Neural progenitor cell (in vitro differentiated cells): Measurements from ENCODE around the gene SIGMAR1.

Source experiments
- EZH2 ChIP-seq: fragments of 200-600 bp; sonication (generic); IDR thresholded peaks from 2 replicates; pipeline ENCODE4 v1.6.1; 2017; ENCODE audit warnings: antibody characterized with exemption, mild to moderate bottlenecking, moderate library complexity
- TF ChIP-seq, protein P1 (sequence below): fragments of 200-600 bp; sonication (generic); IDR thresholded peaks from 2 replicates; pipeline ENCODE4 v1.5.1; 2017; ENCODE audit warnings: antibody characterized with exemption, mild to moderate bottlenecking

DNA sequence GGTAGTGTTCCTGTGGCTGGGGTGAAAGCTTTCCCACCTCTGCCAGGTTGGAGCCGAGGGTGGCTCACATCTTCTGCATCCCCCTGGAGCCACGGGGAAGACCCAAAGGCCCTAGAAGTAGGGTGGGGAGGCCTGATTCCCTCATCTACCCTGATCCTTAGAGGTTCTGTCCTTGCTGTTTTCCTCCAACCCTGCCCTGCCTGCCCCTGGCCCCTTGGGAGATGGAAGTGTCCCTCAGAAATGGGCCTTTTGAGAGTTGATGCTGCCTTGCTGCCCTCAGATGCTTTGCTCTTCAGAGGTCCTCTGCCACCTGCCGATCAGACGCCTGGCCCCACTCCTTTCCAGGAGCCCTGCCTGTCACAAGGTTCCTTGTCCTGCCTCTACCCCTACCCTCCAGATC lies 47.2 kb upstream of the SIGMAR1 start:
- TF ChIP-seq, protein P1, sequence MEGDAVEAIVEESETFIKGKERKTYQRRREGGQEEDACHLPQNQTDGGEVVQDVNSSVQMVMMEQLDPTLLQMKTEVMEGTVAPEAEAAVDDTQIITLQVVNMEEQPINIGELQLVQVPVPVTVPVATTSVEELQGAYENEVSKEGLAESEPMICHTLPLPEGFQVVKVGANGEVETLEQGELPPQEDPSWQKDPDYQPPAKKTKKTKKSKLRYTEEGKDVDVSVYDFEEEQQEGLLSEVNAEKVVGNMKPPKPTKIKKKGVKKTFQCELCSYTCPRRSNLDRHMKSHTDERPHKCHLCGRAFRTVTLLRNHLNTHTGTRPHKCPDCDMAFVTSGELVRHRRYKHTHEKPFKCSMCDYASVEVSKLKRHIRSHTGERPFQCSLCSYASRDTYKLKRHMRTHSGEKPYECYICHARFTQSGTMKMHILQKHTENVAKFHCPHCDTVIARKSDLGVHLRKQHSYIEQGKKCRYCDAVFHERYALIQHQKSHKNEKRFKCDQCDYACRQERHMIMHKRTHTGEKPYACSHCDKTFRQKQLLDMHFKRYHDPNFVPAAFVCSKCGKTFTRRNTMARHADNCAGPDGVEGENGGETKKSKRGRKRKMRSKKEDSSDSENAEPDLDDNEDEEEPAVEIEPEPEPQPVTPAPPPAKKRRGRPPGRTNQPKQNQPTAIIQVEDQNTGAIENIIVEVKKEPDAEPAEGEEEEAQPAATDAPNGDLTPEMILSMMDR, result no peak
- no peak for TF ChIP-seq EZH2
